VCaP (cell line): ENCODE data around the gene IDH2.

ENCODE experiments used
- H3K27ac ChIP-seq: fragments of 450-650 bp; 2 replicates; pipeline ENCODE4 v1.5.1; 2017
- TF ChIP-seq, protein P1 (sequence below): fragments of 450-650 bp; conservative IDR thresholded peaks from 2 replicates; pipeline ENCODE4 v1.5.1; 2017; ENCODE audit warnings: mild to moderate bottlenecking, moderate library complexity

The IDH2 gene

DNA sequence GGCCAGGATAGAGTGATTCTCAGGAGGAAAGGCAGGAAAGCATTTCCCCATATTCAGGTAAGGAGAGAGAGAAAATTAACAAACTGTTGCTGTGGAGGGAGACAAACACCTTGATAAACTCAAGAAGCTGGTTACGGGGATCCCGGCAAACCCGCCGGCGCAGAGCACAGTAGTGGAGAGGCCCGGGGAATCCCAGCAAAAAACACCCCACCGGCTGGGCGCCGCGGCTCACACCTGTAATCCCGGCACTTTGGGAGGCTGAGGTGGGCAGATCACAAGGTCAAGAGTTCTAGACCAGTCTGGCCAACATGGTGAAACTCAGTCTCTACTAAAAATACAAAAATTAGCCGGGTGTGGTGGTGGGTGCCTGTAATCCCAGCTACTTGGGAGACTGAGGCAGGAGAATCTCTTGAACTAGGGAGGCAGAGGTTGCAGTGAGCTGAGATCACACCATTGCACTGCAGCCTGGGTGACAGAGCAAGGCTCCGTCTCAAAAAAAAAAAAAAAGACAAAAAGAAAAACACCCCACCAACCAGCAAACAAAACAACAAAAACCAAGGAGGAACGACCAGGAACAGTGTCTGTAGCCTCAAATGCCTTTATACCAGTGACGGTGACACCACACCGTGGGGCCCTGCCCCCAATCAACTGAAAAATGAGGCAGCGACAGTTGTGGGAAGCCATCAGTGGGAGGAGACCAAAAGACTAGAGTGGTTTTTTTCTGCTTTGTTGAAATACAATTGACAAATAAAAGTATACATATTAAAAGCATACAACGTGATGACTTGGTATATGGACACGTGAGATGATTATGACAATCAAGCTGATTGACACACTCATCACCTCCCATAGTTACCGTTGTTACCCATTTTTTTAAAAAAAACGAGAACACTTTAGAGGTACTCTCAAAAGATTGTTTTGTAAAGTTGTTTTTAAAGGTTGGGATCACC is 40.2 kb upstream of the IDH2 start:
- TF ChIP-seq, protein P1, sequence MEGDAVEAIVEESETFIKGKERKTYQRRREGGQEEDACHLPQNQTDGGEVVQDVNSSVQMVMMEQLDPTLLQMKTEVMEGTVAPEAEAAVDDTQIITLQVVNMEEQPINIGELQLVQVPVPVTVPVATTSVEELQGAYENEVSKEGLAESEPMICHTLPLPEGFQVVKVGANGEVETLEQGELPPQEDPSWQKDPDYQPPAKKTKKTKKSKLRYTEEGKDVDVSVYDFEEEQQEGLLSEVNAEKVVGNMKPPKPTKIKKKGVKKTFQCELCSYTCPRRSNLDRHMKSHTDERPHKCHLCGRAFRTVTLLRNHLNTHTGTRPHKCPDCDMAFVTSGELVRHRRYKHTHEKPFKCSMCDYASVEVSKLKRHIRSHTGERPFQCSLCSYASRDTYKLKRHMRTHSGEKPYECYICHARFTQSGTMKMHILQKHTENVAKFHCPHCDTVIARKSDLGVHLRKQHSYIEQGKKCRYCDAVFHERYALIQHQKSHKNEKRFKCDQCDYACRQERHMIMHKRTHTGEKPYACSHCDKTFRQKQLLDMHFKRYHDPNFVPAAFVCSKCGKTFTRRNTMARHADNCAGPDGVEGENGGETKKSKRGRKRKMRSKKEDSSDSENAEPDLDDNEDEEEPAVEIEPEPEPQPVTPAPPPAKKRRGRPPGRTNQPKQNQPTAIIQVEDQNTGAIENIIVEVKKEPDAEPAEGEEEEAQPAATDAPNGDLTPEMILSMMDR: no peak
- H3K27ac ChIP-seq: peak overlapping the region; percentile 69

DNA sequence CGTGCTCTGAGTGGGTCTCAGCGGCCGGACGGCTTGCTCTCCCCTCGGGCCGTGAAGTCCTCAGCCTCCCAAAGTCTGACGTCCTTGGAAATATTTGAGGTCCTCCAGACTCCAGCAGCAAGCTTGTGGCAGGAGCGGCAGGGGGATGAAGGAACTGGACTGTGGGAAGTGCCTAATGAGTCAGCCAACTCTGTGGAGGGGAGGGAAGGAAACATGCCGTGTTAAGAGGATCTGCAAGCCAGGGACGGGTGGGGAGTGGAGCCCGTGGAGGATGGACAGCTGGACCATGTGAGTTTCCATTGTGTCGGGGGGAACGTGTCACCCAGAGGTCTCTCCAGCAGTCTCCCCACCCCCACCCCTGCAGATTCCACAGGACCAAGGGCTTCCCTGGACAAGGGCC is 39.4 kb upstream of the IDH2 start:
- no peak overlapping the region; the same call in 1 of the 2 replicates for H3K27ac ChIP-seq
- TF ChIP-seq, protein P1: no peak

DNA sequence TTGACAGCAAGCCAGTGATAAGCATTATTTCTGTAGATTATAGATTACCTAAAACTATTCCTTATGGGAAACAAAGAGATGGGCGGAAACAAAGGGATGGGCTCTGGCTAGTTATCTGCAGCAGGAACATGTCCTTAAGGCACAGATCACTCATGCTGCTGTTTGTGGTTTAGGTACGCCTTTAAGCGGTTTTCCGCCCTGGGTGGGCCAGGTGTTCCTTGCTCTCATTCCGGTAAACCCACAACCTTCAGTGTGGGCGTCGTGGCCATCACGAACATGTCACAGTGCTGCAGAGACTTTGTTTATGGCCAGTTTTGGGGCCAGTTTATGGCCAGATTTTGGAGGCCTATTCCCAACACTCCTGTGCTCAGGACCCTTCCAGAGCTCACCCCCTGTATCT is 37.3 kb upstream of the IDH2 start:
- H3K27ac ChIP-seq: peak overlapping the region; percentile 58

DNA sequence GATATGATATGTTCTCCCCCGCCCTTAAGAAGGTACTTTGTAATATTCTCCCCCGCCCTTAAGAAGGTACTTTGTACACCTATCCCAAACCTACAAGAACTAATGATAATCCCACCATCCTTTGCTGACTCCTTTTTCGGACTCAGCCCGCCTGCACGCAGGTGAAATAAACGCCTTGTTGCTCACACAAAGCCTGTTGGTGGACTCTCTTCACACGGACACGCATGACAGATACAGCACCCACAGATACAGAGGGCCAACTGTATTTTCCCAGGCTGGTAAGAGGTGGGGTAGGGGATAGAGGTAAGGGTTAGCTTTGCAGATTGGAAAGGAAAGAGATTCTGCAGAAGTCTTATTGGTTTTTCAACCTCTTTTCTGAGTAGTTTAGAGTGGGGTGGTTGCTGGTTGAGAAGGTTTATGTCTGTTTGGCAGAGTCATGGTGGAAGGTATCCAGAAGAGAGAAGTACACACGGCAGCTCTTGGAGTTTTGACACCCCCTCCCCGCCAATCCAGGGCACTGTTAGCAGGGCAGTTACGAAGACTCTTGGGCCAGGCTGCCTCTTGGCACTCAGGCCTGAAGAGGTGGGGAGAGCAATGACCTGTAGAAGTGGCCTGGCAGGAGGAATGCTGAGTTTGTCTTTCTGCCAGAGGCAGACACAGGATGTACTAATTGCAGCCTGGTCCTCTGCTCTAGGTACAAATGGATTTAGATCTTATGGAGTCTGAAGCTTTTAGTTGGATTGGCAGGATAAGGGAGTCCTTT is 36.0 kb upstream of the IDH2 start:
- H3K27ac ChIP-seq: peak overlapping the region; percentile 58
- TF ChIP-seq, protein P1: no peak

DNA sequence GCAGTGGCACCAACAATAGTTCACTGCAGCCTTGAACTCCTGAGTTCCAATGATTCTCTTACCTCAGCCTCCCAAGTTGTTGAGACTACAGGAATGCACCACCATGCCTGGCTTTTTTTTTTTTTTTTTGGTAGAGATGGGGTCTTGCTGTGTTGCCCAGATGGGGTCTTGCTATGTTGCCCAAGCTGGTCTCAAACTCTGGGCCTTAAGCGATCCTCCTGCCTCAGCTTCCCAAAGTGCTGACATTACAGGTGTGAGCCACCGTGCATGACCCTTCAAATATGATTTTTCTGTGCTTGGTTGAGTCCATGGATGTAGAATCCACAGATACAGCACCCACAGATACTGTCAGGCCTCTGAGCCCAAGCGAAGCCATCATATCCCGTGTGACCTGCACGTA is 30.2 kb upstream of the IDH2 start:
- no peak overlapping the region for H3K27ac ChIP-seq

DNA sequence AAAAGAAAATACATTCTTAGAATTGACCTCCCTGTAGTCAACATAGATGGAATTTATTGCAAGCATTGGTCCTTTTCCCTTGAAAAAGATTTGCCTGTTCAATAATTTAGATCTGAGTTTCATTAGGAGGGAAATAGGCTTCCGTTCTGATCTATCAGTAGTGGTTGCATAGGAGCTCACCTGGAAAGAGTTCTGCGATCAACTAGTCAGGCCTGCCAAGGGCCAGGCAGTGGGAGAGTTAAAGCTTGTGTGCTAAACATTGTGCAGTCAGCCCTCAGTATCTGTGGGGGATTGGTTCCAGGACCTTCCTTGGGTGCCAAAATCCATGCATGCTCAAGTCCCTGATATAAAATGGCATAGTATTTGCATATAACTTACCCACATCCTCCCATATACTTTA is 29.6 kb upstream of the IDH2 start:
- no peak overlapping the region for H3K27ac ChIP-seq
- TF ChIP-seq, protein P1: no peak

More for the DNA sequence above, 30.2 kb upstream of the IDH2 start:
- TF ChIP-seq, protein P1: no peak

DNA sequence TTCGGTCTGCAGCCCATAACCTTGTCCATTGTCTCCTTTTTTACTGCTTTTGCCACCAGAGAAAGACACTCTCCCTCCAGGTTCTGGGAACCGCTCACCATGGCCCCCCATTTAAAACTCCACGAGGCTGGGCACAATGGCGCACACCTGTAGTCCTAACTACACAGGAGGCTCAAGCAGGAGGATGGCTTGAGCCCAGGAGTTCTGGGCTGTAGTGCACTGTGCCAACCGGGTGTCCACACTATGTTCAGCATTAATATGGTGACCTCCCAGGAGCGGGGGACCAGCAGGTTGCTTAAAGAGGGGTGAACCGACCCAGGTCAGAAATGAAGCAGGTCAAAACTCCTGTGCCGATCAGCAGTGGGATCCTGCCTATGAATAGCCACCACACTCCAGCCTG is 28.0 kb upstream of the IDH2 start:
- no peak overlapping the region for H3K27ac ChIP-seq
- TF ChIP-seq, protein P1: no peak
